Fibroblast of lung (primary cell): ENCODE measurements around the gene AGPAT1. TPM values are rescaled to one million over a fixed set of nuclear protein-coding genes. Genes with fewer than 3 reads are reported as not detected.

Experiments used
- DNase-seq, 2 donors: peaks; one replicate each; pipeline versions ENCODE4 v3.0.0 to v3.0.0-alpha.2; 2010; ENCODE audit warnings: low read depth in 2 of 2
- H2AFZ ChIP-seq: 2 replicates; pipeline ENCODE4 v1.5.1; 2012; ENCODE audit warnings: low read length, control low read depth, inconsistent platforms
- H3K27ac ChIP-seq: 2 replicates; pipeline ENCODE4 v1.5.1; 2011; ENCODE audit warnings: low read length, control low read depth; ENCODE audit not compliant: insufficient read depth
- H3K27me3 ChIP-seq: 2 replicates; pipeline ENCODE4 v1.5.1; 2011; ENCODE audit warnings: mild to moderate bottlenecking, low read length; ENCODE audit not compliant: control insufficient read depth, insufficient read depth
- H3K36me3 ChIP-seq: 2 replicates; pipeline ENCODE4 v1.5.1; 2011; ENCODE audit warnings: low read length; ENCODE audit not compliant: control insufficient read depth, insufficient read depth
- H3K4me1 ChIP-seq: 2 replicates; pipeline ENCODE4 v1.5.1; 2011; ENCODE audit warnings: low read length; ENCODE audit not compliant: control insufficient read depth, insufficient read depth; ENCODE audit errors: extremely low read depth
- H3K4me2 ChIP-seq: 2 replicates; pipeline ENCODE4 v1.5.1; 2011; ENCODE audit warnings: low read length, control low read depth; ENCODE audit not compliant: insufficient read depth; ENCODE audit errors: extremely low read depth
- H3K4me3 ChIP-seq, 4 experiments: fragments of 200-600 bp in 1 of 4; sonication (generic) in 1 of 4; replicated peaks in 1 of 4; 2 replicates each; pipeline ENCODE4 v1.5.1; 2011 to 2016; ENCODE audit warnings: low read length in 4 of 4, low read depth in 3 of 4, mild to moderate bottlenecking in 3 of 4, control low read depth in 2 of 4, inconsistent platforms in 1 of 4, mixed read lengths in 1 of 4; ENCODE audit not compliant: insufficient read depth in 1 of 4; ENCODE audit errors: control extremely low read depth in 1 of 4
- H3K79me2 ChIP-seq: 2 replicates; pipeline ENCODE4 v1.5.1; 2012; ENCODE audit warnings: mild to moderate bottlenecking, low read length, inconsistent platforms; ENCODE audit not compliant: control insufficient read depth, insufficient read depth
- H3K9ac ChIP-seq: 2 replicates; pipeline ENCODE4 v1.5.1; 2011; ENCODE audit warnings: mild to moderate bottlenecking, low read length, control low read depth; ENCODE audit not compliant: insufficient read depth
- H3K9me3 ChIP-seq: 2 replicates; pipeline ENCODE4 v1.5.1; 2012; ENCODE audit warnings: low read depth, low read length; ENCODE audit not compliant: control insufficient read depth, insufficient read depth
- H4K20me1 ChIP-seq: 2 replicates; pipeline ENCODE4 v1.5.1; 2011; ENCODE audit warnings: low read length; ENCODE audit not compliant: control insufficient read depth, insufficient read depth; ENCODE audit errors: extremely low read depth
- EZH2 ChIP-seq: IDR thresholded peaks from 2 replicates; pipeline ENCODE4 v1.5.1; 2012; ENCODE audit warnings: low read length, control low read depth, mild to moderate bottlenecking; ENCODE audit errors: missing control alignments
- polyA plus RNA-seq, 2 donors: library from polyadenylated mRNA; depleted of rRNA in 1 of 2; stranded (reverse) in 1 of 2; unstranded in 1 of 2; fragments of >200 nt; gene quantifications; 2 replicates each; pipeline ENCODE4 v1.2.1, GENCODE V29; 2011 to 2012; ENCODE audit warnings: missing spikeins in 1 of 2
- total RNA-seq: library from RNA; depleted of rRNA; stranded (reverse); fragments of >200 nt; gene quantifications from 2 replicates; pipeline ENCODE4 v1.2.1, GENCODE V29; 2014
- TF ChIP-seq, protein P1 (sequence below), 2 donors: IDR thresholded peaks in 1 of 2; conservative IDR thresholded peaks in 1 of 2; 1 replicate in 1 of 2; 2 replicates in 1 of 2; pipeline ENCODE4 v1.5.1; 2011 to 2012; ENCODE audit warnings: low read length in 2 of 2, control low read depth in 1 of 2, inconsistent platforms in 1 of 2, low read depth in 1 of 2, mild to moderate bottlenecking in 1 of 2

Gene AGPAT1
- total and polyA plus RNA-seq, 2 donors (not counting 1 experiment from before 2014, with no cell fraction given): 22.1 to 79.0 TPM

DNA sequence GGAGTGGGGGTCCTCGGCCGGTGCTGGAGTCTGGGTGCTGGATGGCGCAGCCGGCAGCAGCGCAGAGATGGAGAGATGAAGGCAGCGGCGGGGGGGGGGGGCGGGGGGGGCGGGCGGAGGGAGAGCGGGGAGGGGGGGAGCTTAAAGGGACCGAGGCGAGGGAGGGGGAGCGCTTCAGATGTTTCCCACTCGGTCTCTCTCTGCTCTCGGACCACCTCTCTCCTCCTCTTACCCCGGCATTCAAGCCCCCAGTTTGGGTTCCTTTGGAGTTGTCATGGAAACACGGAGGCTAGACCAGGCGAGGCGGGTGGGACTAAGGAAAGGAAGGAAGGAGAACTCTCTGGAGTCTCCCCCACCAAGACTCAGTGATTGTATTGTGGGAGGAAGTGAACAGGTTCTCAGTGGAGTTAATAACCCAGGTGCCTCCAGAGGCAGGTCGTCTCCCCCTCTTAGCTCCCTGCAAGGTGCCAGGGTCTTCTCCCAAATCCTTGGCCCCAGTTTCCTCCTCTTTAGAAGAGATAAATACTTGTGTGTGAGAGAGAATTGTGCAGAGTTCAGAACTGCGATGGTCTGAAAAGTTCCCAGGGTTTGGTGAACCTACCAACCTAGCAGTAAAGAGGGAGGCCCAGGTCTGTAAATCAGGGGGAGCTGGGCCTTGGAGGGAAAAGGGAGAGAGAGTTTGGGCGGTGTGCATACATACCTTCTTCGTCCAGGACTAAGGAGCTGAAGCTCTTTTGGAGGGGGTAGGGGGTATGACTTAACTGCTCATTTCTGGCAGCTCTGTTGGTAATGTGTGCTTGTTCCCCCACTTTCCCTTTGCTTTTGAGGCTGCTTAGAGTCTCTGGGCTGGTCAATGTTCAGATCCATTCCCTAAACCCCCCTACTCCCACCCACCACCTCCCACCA, 23.8 kb downstream of the AGPAT1 start, which contains the start of gene PRRT1:
TSS of gene PRRT1 (minus strand) at position 77 of the 906 bp plus-strand sequence. CDS start 112 bp downstream, outside the sequence.
- Histone ChIP-seq H3K4me2 (peak within 1 kb of the TSS; percentile 99), H3K79me2 (peaks cover 15% of the 10 kb centered on the region), H3K9me3 (no peaks in the 10 kb centered on the region), H4K20me1 (no peaks in the 10 kb centered on the region), H3K4me1 (peaks cover 18% of the 10 kb centered on the region), H3K36me3 (no peaks in the 10 kb centered on the region), H2AFZ (peak within 1 kb of the TSS; percentile 80), H3K27me3 (no peaks in the 10 kb centered on the region), H3K27ac (peak within 1 kb of the TSS; percentile 95), H3K9ac (peak within 1 kb of the TSS; percentile 52), H3K4me3 (peak within 1 kb of the TSS; percentile 53 to 96 (median 93))
- no peak for DNase-seq
- no peak for TF ChIP-seq EZH2
- TF ChIP-seq, protein P1, sequence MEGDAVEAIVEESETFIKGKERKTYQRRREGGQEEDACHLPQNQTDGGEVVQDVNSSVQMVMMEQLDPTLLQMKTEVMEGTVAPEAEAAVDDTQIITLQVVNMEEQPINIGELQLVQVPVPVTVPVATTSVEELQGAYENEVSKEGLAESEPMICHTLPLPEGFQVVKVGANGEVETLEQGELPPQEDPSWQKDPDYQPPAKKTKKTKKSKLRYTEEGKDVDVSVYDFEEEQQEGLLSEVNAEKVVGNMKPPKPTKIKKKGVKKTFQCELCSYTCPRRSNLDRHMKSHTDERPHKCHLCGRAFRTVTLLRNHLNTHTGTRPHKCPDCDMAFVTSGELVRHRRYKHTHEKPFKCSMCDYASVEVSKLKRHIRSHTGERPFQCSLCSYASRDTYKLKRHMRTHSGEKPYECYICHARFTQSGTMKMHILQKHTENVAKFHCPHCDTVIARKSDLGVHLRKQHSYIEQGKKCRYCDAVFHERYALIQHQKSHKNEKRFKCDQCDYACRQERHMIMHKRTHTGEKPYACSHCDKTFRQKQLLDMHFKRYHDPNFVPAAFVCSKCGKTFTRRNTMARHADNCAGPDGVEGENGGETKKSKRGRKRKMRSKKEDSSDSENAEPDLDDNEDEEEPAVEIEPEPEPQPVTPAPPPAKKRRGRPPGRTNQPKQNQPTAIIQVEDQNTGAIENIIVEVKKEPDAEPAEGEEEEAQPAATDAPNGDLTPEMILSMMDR (conservative IDR thresholded peaks at IDR 0.05 in 1 of 2, IDR thresholded peaks at IDR 0.05 in 1 of 2; ENCODE audit: low read depth in 1 of 2, low read length in 2 of 2): no peak

DNA sequence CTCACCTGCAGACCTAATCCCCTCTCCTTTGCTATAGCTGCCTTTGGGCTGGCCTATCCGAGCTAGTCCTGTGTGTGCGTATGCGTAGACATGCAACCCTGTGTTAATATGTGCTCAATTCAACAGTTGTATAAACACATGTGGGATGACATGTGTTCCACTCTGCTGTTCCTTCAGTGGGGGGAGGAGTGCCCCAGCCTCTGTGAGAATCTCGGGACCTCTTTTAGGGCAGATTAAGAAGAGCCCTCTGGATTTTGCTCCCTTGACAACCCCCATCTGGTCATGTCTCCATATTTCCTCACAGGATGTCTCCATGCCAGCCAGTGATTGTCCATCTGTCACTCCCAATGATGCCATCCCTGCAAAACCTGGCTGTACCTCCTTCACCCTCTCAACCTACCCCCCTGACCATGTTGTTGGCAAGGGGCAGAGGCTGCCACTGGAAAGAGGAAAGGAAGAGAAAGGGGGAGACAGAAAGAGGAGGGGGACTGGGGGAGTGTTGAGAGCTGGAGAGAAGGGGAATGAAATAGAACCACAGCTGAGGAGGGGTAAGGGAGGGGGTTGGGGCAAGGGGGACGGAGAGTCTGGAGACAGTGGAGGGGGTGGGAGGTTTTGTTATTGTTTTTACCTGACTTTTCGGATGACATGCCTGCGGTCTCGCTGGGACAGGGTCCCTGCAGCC, 24.6 kb downstream of the AGPAT1 start:
- peak overlapping the region; percentile 95 for H3K4me2 ChIP-seq
- DNase-seq: no peak
- no peak overlapping the region for H3K9ac ChIP-seq

More for the DNA sequence above, 24.6 kb downstream of the AGPAT1 start:
- no peak for TF ChIP-seq EZH2
- TF ChIP-seq, protein P1 (conservative IDR thresholded peaks at IDR 0.05 in 1 of 2, IDR thresholded peaks at IDR 0.05 in 1 of 2; ENCODE audit: low read depth in 1 of 2, low read length in 2 of 2): no peak
- Histone ChIP-seq H4K20me1 (no peaks in the 10 kb centered on the region), H3K36me3 (no peaks in the 10 kb centered on the region), H3K27ac (no peak overlapping the region), H3K27me3 (no peaks in the 10 kb centered on the region), H3K4me3 (peak overlapping the region; percentile 36 to 96 (median 46)), H3K4me1 (peaks cover 18% of the 10 kb centered on the region), H3K79me2 (peaks cover 15% of the 10 kb centered on the region), H2AFZ (no peak overlapping the region), H3K9me3 (no peaks in the 10 kb centered on the region)
